HS-27A (cell line): ENCODE measurements around the gene PSMG3.

Experiments
- DNase-seq: peaks from one replicate; pipeline ENCODE4 v3.0.0-alpha.2; 2012; ENCODE audit warnings: low read depth, missing footprints

Gene PSMG3

DNA sequence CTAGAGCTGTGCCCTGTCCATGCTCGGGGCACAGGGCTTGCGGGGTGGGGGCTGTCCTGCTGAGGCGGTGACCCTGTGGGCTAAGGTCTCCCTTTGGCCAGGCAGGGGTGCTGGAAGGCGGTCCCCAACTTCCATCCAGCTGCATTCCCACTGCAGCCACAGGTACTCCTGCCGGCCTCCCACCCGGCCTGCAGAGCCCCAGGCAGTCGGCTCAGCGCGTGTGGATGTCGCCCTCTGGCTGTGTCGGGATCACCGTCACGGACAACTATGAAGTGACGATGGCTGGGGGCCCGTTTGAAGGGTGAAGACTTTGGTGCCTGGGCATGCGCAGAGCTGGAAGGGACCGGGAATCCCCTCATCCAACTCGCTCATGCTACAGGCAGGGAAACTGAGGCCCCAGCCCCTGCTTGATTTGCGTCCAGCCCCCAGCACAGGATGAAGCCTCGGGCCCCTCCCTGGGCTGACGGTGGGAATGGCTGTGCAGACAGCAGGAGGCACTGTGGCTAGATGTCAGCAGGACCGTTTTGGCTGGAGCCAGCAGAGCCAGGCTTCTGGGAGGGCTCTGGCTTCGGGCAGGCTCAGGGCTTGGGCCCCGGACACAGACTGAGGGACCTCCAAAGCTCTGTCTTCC is 11.5 kb downstream of the PSMG3 start:
- DNase-seq, result no peak

DNA sequence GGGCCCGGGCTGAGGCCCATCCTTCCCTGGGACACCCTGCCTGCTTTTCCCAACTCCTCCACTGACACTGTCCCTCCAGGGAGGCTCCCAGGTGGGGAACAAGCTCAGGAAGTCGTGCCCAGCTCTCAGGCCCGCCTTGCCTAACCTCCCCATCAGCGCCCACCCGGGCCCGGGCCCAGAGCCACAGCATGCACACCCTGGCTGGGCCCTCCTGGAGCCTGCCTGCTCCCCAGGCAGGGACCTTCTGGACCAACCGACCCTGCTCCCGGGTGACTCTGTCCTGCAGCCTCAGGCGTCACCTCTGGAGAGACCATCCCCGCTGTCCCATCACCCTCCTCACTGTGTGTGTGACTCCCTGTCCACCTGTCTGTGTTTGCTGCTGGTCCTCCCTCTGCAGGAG is 12.1 kb downstream of the PSMG3 start:
- DNase-seq, result no peak

DNA sequence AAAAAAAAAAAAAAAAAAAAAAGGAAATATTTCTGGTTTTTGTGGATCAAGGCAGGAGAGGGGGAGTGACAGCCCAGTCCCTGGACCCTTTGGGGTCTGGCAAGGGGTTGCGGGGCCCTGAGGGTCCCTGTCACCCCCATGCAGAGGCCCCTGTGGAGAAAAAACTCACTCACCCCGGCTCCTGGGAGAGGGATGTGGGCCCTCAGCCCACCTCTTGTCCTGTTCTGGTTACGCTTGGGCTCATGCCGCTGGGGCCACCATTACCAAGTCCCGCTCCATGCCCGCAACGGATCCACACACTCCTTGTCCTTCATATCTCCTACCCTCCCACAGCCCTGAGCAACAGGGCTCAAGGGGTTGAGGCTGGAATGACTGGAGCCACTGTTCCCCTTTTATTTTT is 12.8 kb downstream of the PSMG3 start:
- DNase-seq, result no peak

DNA sequence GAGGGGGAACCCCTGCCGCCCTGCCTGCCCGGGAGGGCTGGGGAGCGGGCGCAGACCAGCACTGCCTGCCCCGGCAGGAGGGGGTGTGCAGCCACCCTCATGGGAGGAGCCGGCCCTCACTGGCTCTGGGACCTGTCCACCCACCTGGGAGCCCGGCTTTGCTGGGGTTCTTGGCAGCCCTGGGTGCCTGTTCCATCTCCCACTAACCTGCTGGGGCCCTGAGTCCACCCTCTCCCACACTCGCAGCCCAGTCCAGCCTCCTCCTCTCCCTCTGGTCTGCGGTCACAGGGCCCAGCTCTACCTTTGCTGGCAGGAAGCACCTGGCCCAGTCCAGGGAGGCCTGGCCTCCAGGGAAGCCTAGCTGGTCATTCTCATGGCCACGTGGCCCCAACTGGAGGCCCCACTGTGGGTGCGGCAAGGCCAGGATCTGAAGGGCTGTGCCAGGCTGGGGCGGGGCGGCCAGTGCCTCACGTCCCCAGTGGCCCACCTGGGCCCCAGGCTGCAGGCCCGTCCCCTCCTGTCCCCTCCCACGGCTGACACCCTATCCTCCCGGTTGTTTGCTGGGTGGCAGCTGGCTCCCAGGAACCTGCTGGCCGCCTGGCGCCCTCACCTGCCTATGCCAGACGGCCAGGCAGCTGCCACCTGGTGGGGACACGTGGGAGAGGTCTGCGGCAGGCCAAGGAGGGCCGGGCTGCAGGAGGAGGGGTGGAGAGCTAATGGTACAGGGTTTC is 13.9 kb downstream of the PSMG3 start, which contains the start of gene TMEM184A:
Gene TMEM184A (minus strand): TSS at position 393 of the 731 bp plus-strand sequence. CDS start 721 bp downstream, outside the sequence.
- DNase-seq, result no peak

DNA sequence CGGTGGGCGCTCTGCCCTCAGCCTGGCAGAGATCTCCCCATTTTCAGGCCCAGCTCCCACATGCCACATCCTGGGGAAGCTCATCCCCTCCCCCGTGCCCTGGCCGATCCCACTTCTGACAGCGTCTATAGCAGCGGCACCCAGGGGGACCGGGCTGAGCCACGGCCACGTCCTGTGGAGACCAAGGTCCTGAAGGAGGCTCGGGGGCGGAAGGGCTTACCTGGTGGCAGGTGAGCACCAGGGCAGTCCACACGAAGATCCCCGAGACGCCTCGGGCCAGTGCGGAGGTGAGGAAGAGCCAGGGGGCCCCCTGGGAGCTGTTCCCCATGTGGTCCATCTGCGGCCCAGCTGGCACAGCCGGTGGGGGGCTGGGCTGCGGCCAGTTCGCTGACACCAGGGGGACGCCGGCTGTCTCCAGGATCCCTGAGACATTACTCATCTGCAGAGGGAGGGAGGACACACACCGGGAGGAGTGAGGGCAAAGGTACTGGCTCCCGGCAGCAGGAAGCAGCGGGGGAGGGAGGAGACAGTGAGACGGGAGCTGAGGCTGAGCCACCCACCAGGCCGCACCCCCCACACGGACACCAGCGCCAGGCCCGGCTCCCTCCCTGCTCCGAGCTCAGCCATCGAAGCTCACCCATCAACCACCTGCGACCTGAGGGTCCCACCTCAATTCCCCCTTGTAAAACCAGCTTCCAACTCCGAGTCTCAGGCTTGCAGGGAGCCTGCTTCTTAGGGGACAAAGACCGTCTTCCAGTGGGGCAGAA is 14.6 kb downstream of the PSMG3 start:
- peak; percentile 55 for DNase-seq

DNA sequence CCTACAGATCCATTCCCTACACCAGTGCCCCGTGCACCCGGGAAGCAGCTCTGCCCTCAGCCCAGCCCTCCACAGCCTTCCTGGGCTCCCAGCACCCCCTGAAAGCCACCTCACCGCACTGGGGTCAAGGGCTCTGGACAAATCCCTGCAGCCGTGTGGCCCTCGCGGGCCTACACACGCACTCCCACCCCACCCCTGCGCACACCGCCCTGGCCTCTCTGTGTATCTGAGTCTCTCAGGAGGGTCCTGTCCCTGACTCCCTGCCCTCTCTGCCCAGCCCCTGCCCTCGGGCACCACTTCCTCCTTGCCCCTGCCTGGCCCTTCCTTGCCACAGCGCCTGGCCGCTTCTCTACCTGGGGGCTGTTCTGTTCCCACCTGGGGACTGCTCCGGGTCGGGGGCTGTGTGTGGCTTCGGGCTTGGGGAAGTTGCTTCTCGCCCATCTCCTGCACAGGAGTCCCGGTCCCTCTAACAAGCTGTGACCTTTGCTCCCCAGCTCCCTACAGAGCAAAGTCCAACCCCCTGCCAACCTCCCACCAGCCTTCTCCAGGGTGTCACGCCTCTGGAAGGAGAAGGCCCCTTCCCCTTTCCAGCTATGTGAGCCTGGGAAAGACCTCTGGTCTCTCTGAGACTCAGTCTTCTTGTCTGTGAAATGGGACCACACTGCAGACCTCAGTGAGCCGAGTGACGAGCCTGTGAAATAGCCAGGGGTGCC is 15.3 kb downstream of the PSMG3 start:
- no peak for DNase-seq

DNA sequence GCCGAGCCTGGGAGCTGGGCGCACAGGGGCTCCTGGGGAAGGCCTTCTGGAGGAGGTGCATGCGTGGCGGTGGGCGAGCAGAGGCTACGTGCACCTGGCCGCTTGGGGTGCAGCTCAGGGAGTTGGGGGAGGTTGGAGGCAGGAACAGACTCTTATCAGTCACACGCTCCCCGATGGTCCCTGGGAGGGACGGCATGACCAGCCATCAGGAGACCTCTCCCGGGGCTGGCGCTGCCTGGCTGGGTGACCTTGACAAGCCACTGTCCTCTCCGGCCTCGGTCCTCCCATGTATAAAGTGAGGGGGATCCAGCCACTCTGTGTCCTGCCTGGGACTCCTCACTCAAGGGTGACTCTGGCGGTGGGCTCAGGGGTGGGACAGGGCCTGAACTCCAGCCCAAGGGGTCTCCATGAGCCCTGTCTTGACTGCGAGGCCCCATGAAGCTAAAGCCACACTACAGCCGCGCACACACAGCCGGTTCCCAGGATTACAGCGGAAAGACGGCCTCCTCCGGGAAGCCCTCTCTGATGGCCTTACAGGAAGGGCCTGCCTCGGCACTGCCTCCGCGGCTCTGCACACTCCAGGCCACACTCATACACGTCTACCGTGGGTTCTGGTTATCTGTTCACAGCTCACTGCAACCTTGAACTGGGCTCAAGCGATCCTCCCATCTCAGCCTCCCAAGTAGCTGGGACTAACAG is 16.2 kb downstream of the PSMG3 start:
- no peak for DNase-seq

DNA sequence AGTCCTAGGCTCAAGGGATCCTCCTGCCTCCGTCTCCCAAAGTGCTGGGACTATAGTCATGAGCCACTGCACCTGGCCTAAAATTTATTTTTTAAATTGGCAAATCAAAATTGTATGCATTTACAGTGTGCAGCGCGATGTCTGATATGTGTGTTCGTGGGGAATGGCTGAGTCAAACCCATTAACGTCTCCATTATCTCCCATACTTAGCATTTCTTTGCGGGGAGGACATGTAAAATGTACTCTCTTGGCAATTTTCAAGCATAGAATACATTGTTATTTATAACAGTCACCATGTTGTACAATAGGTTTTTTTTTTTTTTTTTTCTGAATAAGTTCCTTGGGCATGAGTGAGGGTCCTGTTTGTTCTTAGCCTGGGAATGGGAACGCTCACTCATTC is 17.6 kb downstream of the PSMG3 start:
- DNase-seq, result no peak

DNA sequence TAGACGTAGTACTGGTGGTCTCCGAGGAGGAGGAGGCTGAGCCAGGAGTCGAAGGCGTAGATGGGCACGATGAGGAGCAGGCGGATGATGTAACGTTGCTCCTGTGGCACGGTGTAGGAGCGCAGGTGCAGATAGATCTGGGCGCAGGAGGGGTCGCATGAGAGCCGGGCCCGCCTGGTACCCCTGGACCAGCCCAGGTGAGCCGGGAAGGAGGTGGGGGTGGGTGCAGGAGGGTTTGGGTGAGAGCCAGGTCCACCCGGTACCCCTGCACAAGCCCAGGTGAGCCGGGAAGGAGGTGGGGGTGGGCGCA is 19.0 kb downstream of the PSMG3 start:
- DNase-seq, result no peak

DNA sequence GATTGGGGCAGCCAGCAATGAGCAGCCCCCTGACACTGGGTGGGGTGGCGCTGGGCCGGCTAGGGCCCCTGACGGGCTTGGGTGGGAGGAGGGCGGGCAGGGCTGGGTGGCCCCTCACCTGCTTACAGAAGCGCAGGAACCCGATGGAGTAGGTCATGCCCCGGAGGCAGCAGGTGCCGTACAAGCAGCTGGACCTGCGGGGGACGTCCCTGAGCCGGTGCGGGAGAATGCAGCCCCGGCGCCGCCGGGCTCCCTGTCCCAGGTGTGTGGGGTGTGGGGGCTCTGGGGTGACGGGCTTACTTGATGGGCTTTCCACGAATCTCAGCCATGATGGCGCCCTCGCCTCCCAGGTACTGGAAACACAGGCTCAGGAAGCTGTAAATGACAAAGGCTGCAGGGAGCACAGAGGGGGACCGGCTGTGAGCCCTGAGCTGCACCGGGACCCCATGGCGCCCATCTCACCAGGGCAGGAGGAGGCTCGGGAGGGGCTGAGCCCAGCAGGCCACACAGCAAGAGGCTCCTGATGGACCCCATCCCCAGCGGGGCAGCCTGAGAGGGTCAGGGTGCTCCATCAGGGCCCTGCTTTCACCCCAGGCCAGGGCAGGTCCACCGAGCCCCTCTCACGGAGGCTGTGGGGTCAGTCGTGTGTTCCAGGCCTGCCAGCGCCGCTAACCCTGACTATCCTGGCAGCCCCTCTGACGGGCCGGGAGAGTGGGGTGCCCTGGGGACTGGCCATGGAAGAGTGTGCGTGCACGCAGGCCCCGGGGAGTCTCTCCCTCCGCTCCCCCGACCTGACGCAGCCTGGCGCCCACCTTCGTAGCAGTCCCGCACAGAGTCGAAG is 19.6 kb downstream of the PSMG3 start:
- DNase-seq, result no peak

DNA sequence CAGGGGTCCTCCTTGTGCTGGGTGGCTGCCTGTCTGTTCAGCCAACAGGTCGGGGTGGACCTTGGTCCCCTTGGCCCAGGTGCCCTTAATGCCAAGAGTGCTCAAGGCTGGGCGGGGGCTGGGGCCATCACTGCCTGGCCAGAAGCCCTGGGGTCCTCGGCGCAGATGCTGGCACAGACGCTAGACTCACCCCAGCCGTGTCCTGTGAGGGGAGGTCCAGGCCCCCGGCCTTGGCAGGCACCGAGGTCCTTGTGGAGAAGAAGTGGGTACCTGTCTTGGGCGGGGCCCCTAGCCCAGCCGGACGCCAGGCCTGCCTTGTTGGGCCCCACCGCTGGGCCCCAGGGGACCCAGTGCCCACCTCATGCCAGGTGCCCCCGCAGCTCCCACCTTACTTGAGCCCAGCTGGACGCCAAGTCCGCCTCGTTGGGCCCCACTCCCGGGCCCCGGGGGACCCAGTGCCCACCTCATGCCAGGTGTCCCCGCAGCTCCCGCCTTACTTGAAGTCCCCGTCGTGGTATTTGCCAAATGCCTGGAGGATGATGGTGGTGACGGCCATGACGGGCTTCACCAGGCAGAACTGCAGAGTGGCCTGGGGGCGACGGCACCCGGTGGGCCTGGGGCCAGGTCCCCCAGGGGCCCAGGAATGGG is 20.4 kb downstream of the PSMG3 start:
- no peak for DNase-seq

DNA sequence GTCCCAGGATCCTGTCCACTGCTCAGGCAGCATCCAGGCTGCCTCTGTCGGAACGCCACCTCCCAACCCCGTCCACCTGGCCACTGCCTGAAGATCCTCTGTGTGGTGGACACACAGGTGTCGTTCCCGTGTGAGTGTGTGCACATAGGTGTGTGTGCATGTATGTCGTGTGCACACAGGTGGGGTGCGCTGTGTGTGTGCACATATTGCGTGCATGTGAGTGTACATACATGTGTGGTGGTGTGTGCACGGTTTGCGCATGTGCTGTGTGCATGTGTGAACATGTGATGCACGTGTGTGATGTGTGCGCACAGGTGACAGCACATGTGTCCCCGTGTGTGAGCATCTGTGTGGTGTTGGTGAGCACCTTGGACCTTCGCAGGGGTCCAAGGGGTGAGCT is 20.9 kb downstream of the PSMG3 start:
- no peak for DNase-seq

DNA sequence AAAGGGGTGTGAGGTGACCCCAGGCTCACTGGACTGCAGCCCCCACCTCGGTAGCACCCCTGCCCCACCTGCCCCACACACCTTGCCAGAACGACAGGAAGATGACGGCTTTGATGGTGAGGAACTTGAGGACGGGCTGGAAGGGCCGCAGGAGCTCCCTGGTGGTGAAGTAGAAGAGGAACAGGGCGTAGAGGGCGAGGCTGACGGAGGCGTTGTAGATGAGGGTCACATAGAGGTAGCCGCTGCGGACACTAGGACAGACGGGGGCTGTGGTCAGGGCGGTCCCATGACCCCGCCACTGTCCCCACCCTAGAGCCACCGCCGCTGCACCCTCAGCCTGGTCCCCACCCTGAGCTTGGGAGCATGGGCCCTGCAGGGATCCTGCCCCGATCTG is 21.4 kb downstream of the PSMG3 start:
- DNase-seq, result no peak

DNA sequence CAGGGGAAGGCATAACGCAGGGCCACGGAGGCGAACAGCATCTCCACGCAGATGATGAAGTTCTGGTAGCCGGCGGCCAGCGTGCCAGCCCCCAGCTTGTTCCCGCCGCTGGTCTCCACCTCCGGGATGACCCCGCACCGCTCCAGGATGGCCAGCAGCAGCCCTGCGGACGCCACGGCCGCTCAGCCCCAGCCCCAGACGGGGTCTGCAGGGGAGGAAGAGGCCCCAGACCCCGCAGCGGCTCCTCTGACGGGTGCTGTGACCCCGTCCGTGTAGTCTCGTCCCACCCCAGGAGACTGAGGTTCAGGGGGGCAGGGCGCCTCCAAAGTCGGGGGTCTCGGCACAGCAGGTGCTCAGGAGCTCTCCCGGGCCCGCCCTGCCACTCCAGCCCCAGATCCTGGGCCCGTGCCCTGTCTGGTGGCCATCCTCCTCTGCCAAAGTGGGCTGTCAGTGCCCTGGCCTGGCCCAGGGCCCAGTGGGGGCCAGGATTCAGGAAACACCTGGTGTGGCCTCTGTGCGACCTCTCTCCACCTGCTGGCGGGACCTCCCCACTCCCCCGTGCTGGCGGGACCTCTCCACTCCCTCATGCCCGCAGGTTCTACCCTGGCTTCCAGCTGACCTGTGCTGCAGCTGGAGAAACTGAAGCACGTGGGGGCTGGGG is 21.9 kb downstream of the PSMG3 start:
- no peak for DNase-seq

DNA sequence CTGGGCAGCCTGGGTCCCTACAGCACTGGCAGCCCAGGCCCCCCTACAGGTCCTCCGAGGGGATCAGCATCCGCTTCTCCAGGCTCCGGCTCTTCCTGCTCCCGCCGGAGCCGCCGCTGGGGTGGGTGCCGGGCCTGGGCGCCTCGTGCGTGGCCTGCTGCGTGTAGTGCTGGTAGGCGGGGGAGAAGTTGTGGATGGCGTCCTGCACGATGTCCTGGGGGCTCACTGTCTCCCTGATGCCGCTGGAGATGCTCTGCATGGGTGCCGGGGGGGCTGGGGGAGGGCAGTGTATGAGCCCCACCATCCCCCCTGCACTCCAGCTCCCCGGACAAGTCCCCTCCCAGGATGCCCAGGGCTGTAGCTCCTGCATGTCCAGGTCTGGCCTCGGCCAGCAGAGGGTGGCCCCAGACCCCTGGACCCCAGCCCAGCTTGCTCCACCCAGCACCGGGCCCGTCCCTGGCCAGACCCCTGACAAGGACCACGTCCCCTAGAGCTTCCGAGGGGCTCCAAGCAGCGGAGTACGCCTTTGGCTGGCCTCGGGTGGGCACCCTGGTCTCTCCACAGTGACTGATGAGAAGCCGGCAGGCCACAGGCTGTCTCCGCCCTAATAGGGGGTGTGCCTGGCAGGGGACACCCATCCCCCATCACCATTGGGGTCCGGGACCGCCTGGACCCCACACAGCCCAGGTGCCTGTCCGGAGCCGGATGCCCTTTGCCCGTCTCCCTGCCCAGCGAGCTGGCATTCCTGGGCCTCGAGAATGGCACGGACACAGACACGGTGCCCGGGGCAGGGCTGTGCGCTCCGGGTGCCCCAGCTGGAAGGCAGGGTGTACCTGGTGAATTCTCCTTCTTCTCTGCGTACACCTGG is 22.7 kb downstream of the PSMG3 start:
- no peak for DNase-seq

DNA sequence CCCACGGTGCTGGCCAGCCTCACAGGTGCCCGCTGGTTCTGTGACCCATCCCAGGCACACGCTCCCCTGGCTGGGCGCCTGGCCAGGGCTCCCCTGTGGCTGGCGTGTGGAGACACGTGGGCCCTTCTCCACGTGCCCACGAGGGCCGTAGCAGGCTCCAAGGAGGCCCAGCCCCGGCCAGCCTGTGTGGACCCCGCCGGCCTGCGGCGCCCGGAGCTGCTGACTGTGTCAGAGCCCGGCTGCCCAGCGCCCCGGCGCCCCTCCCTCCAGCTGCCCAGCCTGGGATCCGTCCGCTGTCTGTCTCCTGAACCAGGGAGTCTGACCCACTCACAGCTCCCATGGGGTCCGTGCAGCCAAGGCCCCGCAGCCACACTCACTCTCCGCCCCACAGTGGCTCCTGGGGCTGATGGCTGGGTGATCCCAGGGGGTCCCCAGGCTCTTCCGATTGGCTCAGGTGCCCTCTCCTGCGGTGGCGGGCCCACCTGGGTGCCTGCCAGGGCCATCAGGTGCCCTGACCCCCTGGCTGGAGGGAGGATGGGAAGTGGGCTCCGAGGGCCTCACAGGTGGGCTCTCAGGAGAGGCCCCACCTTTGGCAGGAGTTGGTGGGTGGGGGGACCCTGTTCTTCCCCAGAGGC is 23.4 kb downstream of the PSMG3 start:
- DNase-seq, result no peak

DNA sequence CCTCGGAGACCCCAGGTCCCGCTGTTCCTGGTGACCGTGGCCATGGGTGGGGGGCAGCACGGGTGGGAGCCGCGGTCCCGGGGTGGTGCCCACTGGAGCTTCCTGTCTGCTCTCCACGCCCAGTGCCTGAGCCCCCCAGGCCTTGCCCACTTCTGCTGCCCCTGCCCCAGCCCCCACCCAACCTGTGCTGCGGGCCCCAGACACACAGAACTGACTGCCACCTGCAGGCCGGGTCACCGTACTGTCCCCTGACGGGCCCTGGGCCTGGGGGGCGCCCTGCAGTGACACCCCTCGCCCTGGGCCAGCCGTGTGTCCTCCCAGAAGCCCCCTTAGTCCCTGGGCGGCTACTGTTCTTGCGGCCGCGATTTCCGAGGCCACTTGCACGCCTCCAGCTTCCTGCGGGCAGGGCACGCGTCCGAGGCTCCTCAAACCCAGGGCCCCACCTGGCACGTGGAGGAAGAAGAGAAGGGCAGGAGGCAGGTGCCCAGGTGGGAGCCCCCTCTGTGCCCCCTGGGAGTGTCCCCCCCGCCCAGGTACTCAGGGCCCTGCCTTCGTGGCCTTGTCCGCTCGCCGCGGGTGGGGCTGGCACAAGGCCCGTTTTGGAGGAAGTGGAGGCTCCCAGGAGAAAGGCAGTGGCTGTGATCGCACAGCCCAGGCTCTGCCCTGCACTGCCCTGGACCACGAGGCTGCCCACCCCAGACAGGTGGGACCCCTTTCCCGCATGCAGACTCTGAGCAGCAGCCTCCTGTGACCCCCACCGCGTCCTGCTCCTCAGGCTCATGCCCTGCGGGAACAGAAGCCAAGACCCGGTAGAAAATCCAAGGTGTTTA is 24.2 kb downstream of the PSMG3 start:
- no peak for DNase-seq
